C4-2B (cell line): ENCODE data around the gene ANO2.

Experiments used
- H3K27ac ChIP-seq: fragments of 450-650 bp; 2 replicates; pipeline ENCODE4 v1.5.1; 2017
- CTCF ChIP-seq: fragments of 450-650 bp; conservative IDR thresholded peaks from 2 replicates; pipeline ENCODE4 v1.5.1; 2017; ENCODE audit warnings: mild to moderate bottlenecking
- ZFX ChIP-seq: fragments of 450-650 bp; IDR thresholded peaks from 2 replicates; pipeline ENCODE4 v1.6.1; 2017

The ANO2 gene

DNA sequence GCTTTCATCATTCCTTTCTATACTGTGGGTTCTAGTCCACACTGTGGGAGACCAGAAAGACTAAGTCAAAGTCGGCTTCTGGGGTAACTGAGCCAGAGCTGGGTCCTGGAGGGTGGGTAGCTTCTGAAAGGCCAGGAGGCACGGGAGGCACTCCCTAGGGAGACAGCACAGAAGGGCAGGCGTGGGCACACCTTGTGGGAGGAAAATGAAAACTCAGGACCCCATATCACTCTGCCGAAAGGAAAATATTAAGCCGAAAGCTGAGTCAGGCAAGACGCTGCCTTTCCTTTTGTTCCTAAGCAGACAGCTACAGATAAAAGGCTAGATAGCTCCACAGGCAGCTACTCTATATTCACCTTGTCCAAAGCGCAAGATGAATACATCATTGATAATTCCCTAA is 20.7 kb downstream of the ANO2 start:
- TF ChIP-seq ZFX (no peak), CTCF (no peak)
- H3K27ac ChIP-seq = no peak overlapping the region

GRCh38 chr12:5923751-5924150 is 21.3 kb downstream of the ANO2 start:
- TF ChIP-seq ZFX (no peak), CTCF (no peak)
- no peak overlapping the region for H3K27ac ChIP-seq

GRCh38 chr12:5923043-5923605 is 21.9 kb downstream of the ANO2 start:
- TF ChIP-seq ZFX (no peak), CTCF (no peak)
- no peak overlapping the region for H3K27ac ChIP-seq

- TF ChIP-seq ZFX (no peak), CTCF (no peak)
- H3K27ac ChIP-seq = no peak overlapping the region
Observed at GRCh38 chr12:5921966-5922899, 22.8 kb downstream of the ANO2 start.

DNA sequence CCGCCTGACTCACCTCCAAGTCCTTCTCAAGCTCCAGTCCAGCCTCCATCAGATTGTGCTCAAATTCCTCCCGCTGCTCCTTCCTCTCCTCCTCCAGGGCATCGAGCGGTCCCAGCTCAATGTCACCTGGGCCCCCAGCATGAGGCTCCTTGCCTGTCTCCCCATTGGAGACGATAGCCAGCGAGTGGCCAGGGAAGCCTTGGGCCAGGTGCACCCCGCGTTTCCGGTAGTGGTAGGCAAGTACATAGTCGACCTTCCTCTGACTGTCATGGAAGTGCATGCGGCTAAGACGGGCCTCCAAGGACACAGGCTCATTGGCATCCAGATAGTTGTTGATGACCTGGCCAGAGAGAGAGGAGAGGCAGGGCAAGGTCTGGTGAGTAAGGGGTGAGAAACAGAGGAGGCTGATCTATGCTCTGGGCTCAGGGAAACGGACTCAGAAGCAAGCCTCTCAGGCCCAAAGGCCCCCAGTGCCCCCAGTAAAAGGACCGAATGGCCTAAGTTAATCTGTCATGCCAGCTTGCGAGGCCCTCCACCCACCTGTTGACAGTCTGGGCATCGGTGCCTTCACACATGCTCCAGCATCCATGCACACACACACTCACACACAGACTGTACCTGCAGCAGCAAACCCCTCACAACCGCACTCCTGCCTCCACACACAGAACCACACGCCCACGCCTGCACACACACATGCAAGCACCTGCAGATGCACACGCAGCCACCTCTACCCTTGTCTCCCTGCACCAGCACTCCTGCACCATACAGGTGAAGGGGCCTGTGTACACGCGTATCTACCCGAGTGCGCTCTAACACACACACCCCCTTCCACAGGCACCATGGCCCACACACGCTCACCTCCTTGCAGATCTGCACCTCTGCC is 23.8 kb downstream of the ANO2 start:
- no peak overlapping the region for H3K27ac ChIP-seq
- TF ChIP-seq CTCF (no peak), ZFX (no peak)

- H3K27ac ChIP-seq = no peak overlapping the region
- no peak for TF ChIP-seq CTCF
- no peak for TF ChIP-seq ZFX
Observed at GRCh38 chr12:5916785-5917290, 28.2 kb downstream of the ANO2 start.
